ENCODE results near the gene PPP1R16B.

PPP1R16B gene

DNA sequence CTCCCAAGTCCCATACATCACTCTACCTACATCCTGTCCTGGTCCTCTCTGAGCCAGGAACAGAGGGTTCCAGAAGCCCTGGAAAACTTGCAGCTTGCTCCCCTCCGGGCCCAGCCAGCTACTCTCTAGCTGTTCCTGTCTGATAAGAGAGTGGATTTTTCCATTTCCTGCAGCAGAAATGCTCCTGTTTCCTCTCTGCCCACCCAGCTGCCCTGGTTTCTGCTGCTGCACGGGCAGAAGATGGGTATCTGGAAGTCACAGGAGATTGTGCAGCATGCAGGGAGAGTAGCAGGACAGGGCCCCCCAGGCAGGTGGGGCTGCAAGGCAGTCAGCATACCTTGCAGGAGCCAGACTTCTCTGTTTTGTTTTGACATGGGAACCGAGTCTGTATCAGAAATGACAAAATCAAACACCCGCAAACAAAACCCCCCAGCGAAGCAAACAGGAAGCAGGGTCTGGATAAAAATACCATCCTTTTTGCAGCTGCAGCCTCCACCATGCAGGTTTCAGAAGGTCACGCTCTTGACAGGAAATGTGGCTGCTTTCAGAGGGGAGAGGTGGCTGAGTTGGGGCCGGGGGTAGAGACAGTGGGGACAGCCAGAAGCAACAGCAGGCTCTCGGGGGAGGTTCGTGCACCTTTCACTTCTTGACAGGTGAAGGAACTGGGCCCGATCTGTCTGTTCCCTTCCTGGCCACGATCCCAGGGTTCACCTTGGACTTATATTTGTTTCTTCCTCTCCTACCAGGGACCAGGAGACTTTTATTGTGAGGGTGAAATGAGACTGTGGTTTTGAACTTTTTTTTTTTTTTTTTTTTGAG lies 69.9 kb downstream of the PPP1R16B start:
- DNase-seq (ENCODE audit: low spot score in 2 of 2), result peak; percentile 71 to 75
- H3K27me3 Mint-ChIP-seq, result no peaks in the 10 kb centered on the region
- peak overlapping the region; percentile 57 for H3K4me3 Mint-ChIP-seq
- ATAC-seq (ENCODE audit: low read depth), result peak; percentile 71
- H3K4me1 Mint-ChIP-seq, result peaks cover 81% of the 10 kb centered on the region
- peaks cover 7% of the 10 kb centered on the region for H3K36me3 Mint-ChIP-seq
- H3K27ac Mint-ChIP-seq, result peak overlapping the region; percentile 99
- H3K9me3 Mint-ChIP-seq, result no peaks in the 10 kb centered on the region

- no peaks in the 10 kb centered on the region for H3K9me3 Mint-ChIP-seq
- peaks cover 6% of the 10 kb centered on the region for H3K36me3 Mint-ChIP-seq
- peaks cover 85% of the 10 kb centered on the region for H3K4me1 Mint-ChIP-seq
- ATAC-seq (ENCODE audit: low read depth) (no peak), DNase-seq (ENCODE audit: low spot score in 2 of 2) (no peak)
- peak overlapping the region; percentile 84 for H3K27ac Mint-ChIP-seq
- peak overlapping the region; percentile 56 for H3K4me3 Mint-ChIP-seq
- H3K27me3 Mint-ChIP-seq, result no peaks in the 10 kb centered on the region
Measured at GRCh38 chr20:38877483-38877882, 72.0 kb downstream of the PPP1R16B start.

DNA sequence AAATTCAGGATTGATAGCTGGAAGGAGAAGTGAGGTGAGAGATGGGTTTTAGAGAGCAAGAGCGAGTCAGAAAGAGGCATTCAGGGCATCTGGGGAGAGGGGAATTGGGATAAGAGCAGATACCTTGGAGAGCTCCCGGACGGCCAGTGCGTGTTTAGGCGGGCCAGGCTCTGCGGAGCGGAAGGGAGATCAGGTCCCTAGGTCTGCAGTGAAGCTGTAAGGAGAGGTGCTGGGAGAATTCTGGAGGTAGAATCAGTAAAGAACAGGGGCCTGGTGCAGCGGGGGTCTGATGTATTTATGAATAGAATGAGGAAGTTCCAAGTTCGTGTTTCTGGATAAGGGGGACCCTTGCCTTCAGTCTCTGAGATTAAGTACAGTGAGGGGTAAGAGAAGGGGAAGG lies 73.4 kb downstream of the PPP1R16B start:
- DNase-seq (ENCODE audit: low spot score in 2 of 2) (no peak), ATAC-seq (ENCODE audit: low read depth) (no peak)
- peak overlapping the region; percentile 84 for H3K27ac Mint-ChIP-seq
- H3K9me3 Mint-ChIP-seq, result no peaks in the 10 kb centered on the region
- peaks cover 10% of the 10 kb centered on the region for H3K36me3 Mint-ChIP-seq
- peak overlapping the region; percentile 48 for H3K4me3 Mint-ChIP-seq
- peaks cover 84% of the 10 kb centered on the region for H3K4me1 Mint-ChIP-seq
- no peaks in the 10 kb centered on the region for H3K27me3 Mint-ChIP-seq

DNA sequence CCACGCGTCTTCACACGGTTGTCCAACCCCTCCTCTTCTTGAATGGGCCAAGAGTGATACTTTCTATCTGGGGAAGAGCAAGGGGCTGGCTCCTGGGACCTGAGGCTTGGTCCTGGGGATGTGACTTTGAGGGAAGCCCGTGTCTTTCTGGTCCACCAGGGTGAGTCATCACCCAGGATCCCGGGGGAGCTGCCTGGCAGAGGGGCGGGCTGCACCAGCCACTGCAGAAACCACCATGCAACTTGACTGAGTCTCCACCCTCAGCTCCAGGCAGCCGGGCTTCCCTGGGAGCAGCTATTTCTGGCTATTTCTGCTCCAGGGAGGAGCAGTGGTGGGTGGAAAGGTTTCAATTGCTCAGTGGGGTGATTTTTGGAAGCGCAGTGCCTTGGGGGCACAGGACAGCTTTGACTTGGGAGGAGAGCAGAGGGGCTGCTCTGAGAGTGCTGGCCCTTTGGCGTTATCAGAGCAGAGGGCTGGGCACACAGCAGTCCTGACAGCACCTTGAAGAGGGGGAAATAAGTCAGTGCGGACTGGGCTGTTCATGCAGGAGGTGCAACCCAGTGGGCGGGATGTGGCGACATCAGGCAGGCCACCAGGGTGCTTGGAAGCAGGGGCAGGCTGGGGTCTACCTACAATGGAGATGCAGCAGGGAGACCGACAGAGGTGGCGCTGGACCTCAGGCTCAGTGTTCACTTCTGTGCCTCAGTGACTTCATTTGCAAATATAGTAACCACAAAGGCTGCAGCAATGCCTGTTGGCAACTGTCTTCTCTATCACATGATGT lies 75.6 kb downstream of the PPP1R16B start:
- Mint-ChIP-seq H3K36me3 (peaks cover 12% of the 10 kb centered on the region), H3K4me3 (peak overlapping the region; percentile 75), H3K4me1 (peaks cover 75% of the 10 kb centered on the region), H3K27me3 (no peaks in the 10 kb centered on the region), H3K9me3 (no peaks in the 10 kb centered on the region), H3K27ac (peak overlapping the region; percentile 84)
- no peak for DNase-seq (ENCODE audit: low spot score in 2 of 2)
- ATAC-seq (ENCODE audit: low read depth), result peak; percentile 24

GRCh38 chr20:38881806-38882440 lies 76.4 kb downstream of the PPP1R16B start:
- Mint-ChIP-seq H3K27ac (peak overlapping the region; percentile 84), H3K4me3 (peak overlapping the region; percentile 69), H3K4me1 (peaks cover 73% of the 10 kb centered on the region)

GRCh38 chr20:38882600-38882999 lies 77.1 kb downstream of the PPP1R16B start:
- no peak for ATAC-seq (ENCODE audit: low read depth)
- no peak for DNase-seq (ENCODE audit: low spot score in 2 of 2)
- H3K4me3 Mint-ChIP-seq, result peak overlapping the region; percentile 69
- H3K27ac Mint-ChIP-seq, result peak overlapping the region; percentile 84
- no peaks in the 10 kb centered on the region for H3K9me3 Mint-ChIP-seq
- H3K36me3 Mint-ChIP-seq, result peaks cover 15% of the 10 kb centered on the region
- H3K4me1 Mint-ChIP-seq, result peaks cover 72% of the 10 kb centered on the region
- H3K27me3 Mint-ChIP-seq, result no peaks in the 10 kb centered on the region

More at GRCh38 chr20:38881806-38882440, 76.4 kb downstream of the PPP1R16B start:
- ATAC-seq (ENCODE audit: low read depth) (no peak), DNase-seq (ENCODE audit: low spot score in 2 of 2) (no peak)
- Mint-ChIP-seq H3K27me3 (no peaks in the 10 kb centered on the region), H3K9me3 (no peaks in the 10 kb centered on the region), H3K36me3 (peaks cover 13% of the 10 kb centered on the region)

DNA sequence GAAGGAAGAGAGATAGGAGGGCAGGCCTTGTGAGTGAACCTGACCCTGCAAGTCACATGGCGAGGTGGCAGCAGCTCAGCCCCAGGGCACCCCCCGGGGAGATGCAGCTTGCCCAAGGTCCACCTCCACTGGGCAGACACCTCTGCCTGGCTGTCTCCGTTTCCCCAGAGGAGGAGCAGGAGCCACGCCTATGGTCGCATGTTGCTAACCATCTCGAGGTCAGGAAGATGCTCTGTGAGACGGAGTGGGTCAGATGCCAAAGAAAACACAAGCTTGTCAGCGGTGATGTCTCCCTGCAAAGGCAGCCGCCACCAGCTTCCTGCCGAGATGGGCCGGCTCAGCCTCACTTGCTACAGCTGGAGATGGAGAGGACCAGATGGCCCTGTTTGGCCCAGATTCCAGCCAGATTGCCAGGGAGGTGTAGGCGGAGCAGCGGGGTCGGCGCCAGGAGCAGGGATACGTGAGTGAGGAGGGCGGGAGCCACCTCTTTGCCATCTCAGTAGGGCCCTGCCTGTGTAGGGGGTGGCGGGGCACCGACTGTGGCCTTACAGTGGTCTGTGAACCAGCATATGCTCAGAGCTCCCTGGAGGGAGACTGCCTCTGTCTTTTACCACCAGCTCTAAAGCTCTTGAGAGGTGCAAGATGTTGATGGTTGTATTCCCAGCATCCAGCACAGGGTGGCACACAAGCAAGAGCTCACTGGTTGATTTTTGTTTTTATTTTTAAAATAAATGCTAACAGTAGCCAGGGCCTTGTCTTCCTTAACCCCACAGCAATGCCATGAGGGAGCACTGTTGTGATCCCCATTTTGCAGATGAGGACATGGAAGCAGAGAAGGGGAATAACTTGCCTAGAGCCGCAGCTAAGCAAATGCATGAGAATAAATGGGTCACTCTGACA lies 77.8 kb downstream of the PPP1R16B start:
- DNase-seq (ENCODE audit: low spot score in 2 of 2) (no peak), ATAC-seq (ENCODE audit: low read depth) (no peak)
- Mint-ChIP-seq H3K27me3 (no peaks in the 10 kb centered on the region), H3K9me3 (no peaks in the 10 kb centered on the region), H3K4me3 (peak overlapping the region; percentile 69), H3K36me3 (peaks cover 15% of the 10 kb centered on the region), H3K27ac (peak overlapping the region; percentile 84), H3K4me1 (peaks cover 69% of the 10 kb centered on the region)

GRCh38 chr20:38883981-38884733 lies 78.7 kb downstream of the PPP1R16B start:
- Mint-ChIP-seq H3K4me1 (peaks cover 68% of the 10 kb centered on the region), H3K36me3 (peaks cover 15% of the 10 kb centered on the region), H3K27me3 (no peaks in the 10 kb centered on the region), H3K9me3 (no peaks in the 10 kb centered on the region), H3K4me3 (peak overlapping the region; percentile 66), H3K27ac (peak overlapping the region; percentile 84)
- peak; percentile 65 for ATAC-seq (ENCODE audit: low read depth)
- no peak for DNase-seq (ENCODE audit: low spot score in 2 of 2)

DNA sequence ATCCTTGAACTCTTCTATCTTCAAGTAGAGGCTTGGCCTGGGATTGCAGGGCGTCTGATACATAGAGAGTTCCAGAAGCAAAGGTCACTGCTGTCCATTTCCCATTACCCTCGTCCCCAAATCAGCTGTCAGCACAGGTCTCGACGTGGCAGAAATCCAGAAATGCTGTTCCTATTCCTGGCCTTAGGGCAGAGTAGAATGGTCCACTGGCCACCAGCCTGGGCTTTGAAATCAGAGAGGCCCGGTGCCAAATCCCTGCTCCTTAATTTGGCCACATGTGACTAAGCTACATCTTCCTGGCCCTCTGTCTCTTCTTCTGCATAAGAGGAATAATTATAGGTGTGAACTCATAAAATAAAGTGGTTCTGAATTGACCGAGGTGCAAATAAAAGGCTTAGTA lies 79.9 kb downstream of the PPP1R16B start:
- Mint-ChIP-seq H3K9me3 (no peaks in the 10 kb centered on the region), H3K27me3 (no peaks in the 10 kb centered on the region), H3K36me3 (peaks cover 14% of the 10 kb centered on the region), H3K4me3 (peak overlapping the region; percentile 44), H3K27ac (no peak overlapping the region), H3K4me1 (peaks cover 67% of the 10 kb centered on the region)
- ATAC-seq (ENCODE audit: low read depth), result no peak
- no peak for DNase-seq (ENCODE audit: low spot score in 2 of 2)

- H3K9me3 Mint-ChIP-seq, result peaks cover 3% of the 10 kb centered on the region
- H3K4me1 Mint-ChIP-seq, result peaks cover 54% of the 10 kb centered on the region
- H3K27me3 Mint-ChIP-seq, result no peaks in the 10 kb centered on the region
- DNase-seq (ENCODE audit: low spot score in 2 of 2), result no peak
- H3K4me3 Mint-ChIP-seq, result no peak overlapping the region
- ATAC-seq (ENCODE audit: low read depth), result no peak
- H3K36me3 Mint-ChIP-seq, result peaks cover 17% of the 10 kb centered on the region
- H3K27ac Mint-ChIP-seq, result peak overlapping the region; percentile 62
Measured at GRCh38 chr20:38888059-38888831, 82.7 kb downstream of the PPP1R16B start.

GRCh38 chr20:38889050-38889449 lies 83.6 kb downstream of the PPP1R16B start:
- ATAC-seq (ENCODE audit: low read depth) (no peak), DNase-seq (ENCODE audit: low spot score in 2 of 2) (no peak)
- H3K4me3 Mint-ChIP-seq, result no peak overlapping the region
- H3K27ac Mint-ChIP-seq, result peak overlapping the region; percentile 62
- H3K4me1 Mint-ChIP-seq, result peaks cover 55% of the 10 kb centered on the region
- H3K36me3 Mint-ChIP-seq, result peaks cover 17% of the 10 kb centered on the region
- peaks cover 3% of the 10 kb centered on the region for H3K9me3 Mint-ChIP-seq
- no peaks in the 10 kb centered on the region for H3K27me3 Mint-ChIP-seq

DNA sequence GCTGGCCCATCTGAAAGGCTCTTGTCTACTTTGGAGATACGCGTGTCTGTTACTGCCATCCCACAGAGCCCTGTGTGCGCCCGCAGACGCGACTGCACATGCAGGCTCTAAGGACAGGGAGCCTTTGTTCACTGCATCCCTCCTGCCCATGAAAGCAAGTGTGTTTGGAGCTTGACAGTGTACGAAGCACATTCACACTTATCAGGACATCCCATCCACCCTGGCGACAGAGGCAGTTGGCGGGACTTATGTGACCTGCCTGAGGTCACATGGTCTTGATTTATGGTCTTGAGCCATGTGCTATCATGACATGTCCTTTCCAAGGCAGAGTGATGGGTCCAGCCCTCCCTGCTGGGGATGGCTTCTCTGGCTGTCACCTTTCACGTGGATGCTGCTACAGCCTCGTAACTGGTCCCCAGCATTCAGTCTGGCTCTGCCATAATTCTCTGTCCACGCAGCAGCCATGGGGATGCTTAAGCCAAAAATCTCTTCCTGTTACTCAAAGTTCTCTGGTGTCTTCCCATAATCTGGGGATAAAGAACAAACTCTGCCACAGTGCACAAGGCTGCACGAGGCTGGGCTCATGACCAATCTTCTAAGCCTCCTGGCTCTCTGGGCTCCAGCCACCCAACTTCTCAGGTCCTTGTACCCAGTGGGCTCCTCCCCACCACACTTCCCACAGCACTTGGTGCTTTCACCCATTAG lies 84.4 kb downstream of the PPP1R16B start:
- peaks cover 58% of the 10 kb centered on the region for H3K4me1 Mint-ChIP-seq
- peaks cover 15% of the 10 kb centered on the region for H3K36me3 Mint-ChIP-seq
- peaks cover 3% of the 10 kb centered on the region for H3K9me3 Mint-ChIP-seq
- peak overlapping the region; percentile 89 for H3K27ac Mint-ChIP-seq
- DNase-seq (ENCODE audit: low spot score in 2 of 2), result no peak
- no peak overlapping the region for H3K4me3 Mint-ChIP-seq
- ATAC-seq (ENCODE audit: low read depth), result no peak
- no peaks in the 10 kb centered on the region for H3K27me3 Mint-ChIP-seq

Data from memory B cell (primary cell).